Lung (tissue), 12 donors: ENCODE data around the gene SLC7A8. TPM values are rescaled to one million over a fixed set of nuclear protein-coding genes. Genes with fewer than 3 reads are reported as not detected.

ENCODE experiments used
- ATAC-seq: fragments of 200-7000 bp; cut with Tn5 transposase; one replicate; pipeline ENCODE4 v1.9.1; 2020; ENCODE audit warnings: moderate number of reproducible peaks; ENCODE audit not compliant: insufficient read depth, low FRiP score
- DNase-seq, 3 donors: peaks; one replicate each; pipeline ENCODE4 v3.0.0-alpha.2; 2013 to 2017
- H3K27ac ChIP-seq, 2 donors: one replicate each; pipeline ENCODE4 v1.5.1; 2013; ENCODE audit warnings: mild to moderate bottlenecking in 2 of 2, moderate library complexity in 2 of 2, control low read depth in 1 of 2, inconsistent platforms in 1 of 2, low read depth in 1 of 2, low read length in 1 of 2
- H3K27me3 ChIP-seq, 3 donors: one replicate each; pipeline ENCODE4 v1.5.1; 2013; ENCODE audit warnings: low read length in 2 of 3; ENCODE audit not compliant: control insufficient read depth in 3 of 3, insufficient read depth in 3 of 3
- H3K36me3 ChIP-seq, 4 donors: one replicate each; pipeline ENCODE4 v1.5.1; 2013; ENCODE audit warnings: low read length in 4 of 4, mild to moderate bottlenecking in 1 of 4, moderate library complexity in 1 of 4; ENCODE audit not compliant: control insufficient read depth in 4 of 4, insufficient read depth in 4 of 4
- H3K4me1 ChIP-seq, 5 donors: one replicate each; pipeline ENCODE4 v1.5.1; 2013; ENCODE audit warnings: low read length in 5 of 5, mild to moderate bottlenecking in 2 of 5, moderate library complexity in 1 of 5; ENCODE audit not compliant: control insufficient read depth in 5 of 5, insufficient read depth in 5 of 5
- H3K4me3 ChIP-seq: one replicate; pipeline ENCODE4 v1.5.1; 2013; ENCODE audit warnings: mild to moderate bottlenecking, control low read depth, moderate library complexity
- H3K9ac ChIP-seq, 2 donors: one replicate each; pipeline ENCODE4 v1.5.1; 2013; ENCODE audit warnings: low read length in 2 of 2, control low read depth in 1 of 2; ENCODE audit not compliant: insufficient read depth in 1 of 2
- H3K9me3 ChIP-seq, 4 donors: one replicate each; pipeline ENCODE4 v1.5.1; 2013; ENCODE audit warnings: low read length in 3 of 4, mild to moderate bottlenecking in 1 of 4, moderate library complexity in 1 of 4; ENCODE audit not compliant: control insufficient read depth in 4 of 4, insufficient read depth in 3 of 4
- CTCF ChIP-seq: IDR thresholded peaks from 2 replicates; pipeline ENCODE4 v1.5.1; 2012; ENCODE audit warnings: mild to moderate bottlenecking; ENCODE audit errors: control extremely low read depth, extremely low read depth
- WGBS, 2 donors: extraction: QIAGEN DNeasy Blood & Tissue Kit; methylation state at CpG; one replicate each; pipeline ENCODE4 v1.1.7; 2013; 5-methylcytosine and 5-hydroxymethylcytosine counted together
- polyA plus RNA-seq, 2 donors: library from polyadenylated mRNA; stranded (reverse); fragments of 200-250 nt; gene quantifications; one replicate each; pipeline ENCODE4 v1.2.1, GENCODE V29; 2013
- total RNA-seq, 2 donors: library from RNA; depleted of rRNA in 1 of 2; stranded (reverse); fragments of >200 nt in 1 of 2; gene quantifications; one replicate each; pipeline ENCODE4 v1.2.1, GENCODE V29; 2014 to 2021
- donor health status: control.
- donor health status: control.
- donor health status: Bipolar disorder and iron deficiency.
- donor health status: healthy.
- donor health status: DM: yes; HTN: yes; CAD: no.

The SLC7A8 gene
- total and polyA plus RNA-seq, 4 donors = 28.1 to 74.0 (median 41.9) TPM

DNA sequence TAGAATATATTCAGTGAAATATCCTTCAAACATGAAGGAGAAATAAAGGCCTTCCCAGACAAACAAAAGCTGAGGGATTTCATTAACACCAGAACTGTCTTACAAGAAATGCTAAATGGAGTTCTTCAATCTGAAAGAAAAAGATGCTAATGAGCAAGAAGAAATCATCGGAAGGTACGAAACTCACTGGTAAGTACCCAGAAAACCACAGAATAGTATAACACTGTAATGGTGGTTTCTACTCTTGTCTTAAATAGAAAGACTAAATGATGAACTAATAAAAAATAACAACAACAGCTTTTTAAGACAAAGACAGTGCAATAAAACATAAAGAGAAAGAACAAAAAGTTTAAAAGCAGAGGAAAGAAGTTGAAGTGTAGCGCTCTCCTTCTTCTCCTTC is 35.6 kb upstream of the SLC7A8 start:
- no peaks in the 10 kb centered on the region for H3K36me3 ChIP-seq

GRCh38 chr14:23217032-23218020 is 33.9 kb upstream of the SLC7A8 start:
- Histone ChIP-seq H3K36me3 (no peaks in the 10 kb centered on the region), H3K27ac (no peak overlapping the region), H3K4me3 (no peak overlapping the region), H3K9me3 (peaks cover 0 to 4% (median 0%) of the 10 kb centered on the region in 4 donors), H3K4me1 (no peaks in the 10 kb centered on the region), H3K9ac (no peak overlapping the region), H3K27me3 (no peaks in the 10 kb centered on the region)
- TF ChIP-seq CTCF = no peak
- ATAC-seq = no peak
- WGBS, 2 donors = 94 to 95% methylated on average over 6 of the region's 6 CpGs
- no peak for DNase-seq

More for the DNA sequence above, 35.6 kb upstream of the SLC7A8 start:
- no peak overlapping the region for H3K9ac ChIP-seq
- H3K9me3 ChIP-seq = peaks cover 0 to 4% (median 0%) of the 10 kb centered on the region in 4 donors
- no peak for TF ChIP-seq CTCF
- 76 to 83% methylated on average over 3 of the region's 3 CpGs for WGBS, 2 donors
- H3K27ac ChIP-seq = no peak overlapping the region
- no peak for ATAC-seq
- H3K4me1 ChIP-seq = no peaks in the 10 kb centered on the region
- no peak overlapping the region for H3K4me3 ChIP-seq
- H3K27me3 ChIP-seq = no peaks in the 10 kb centered on the region
- DNase-seq = no peak

GRCh38 chr14:23215421-23215820 is 32.0 kb upstream of the SLC7A8 start:
- Histone ChIP-seq H3K9ac (no peak overlapping the region), H3K4me3 (no peak overlapping the region), H3K9me3 (peaks cover 0 to 4% (median 0%) of the 10 kb centered on the region in 4 donors), H3K36me3 (no peaks in the 10 kb centered on the region), H3K4me1 (no peaks in the 10 kb centered on the region), H3K27ac (no peak overlapping the region), H3K27me3 (no peaks in the 10 kb centered on the region)
- DNase-seq = no peak
- no peak for TF ChIP-seq CTCF
- ATAC-seq = no peak
- 90 to 94% methylated on average over 1 of the region's 1 CpG for WGBS, 2 donors
